B cell (primary cell): ENCODE measurements around the gene PRSS38. TPM values are rescaled to one million over a fixed set of nuclear protein-coding genes. Genes with fewer than 3 reads are reported as not detected.

ENCODE experiments used
- ATAC-seq: fragments of 200-7000 bp; cut with Tn5 transposase; one replicate; pipeline ENCODE4 v1.10.0; 2021; ENCODE audit warnings: low read depth, mild to moderate bottlenecking, moderate number of reproducible peaks, moderate library complexity
- CTCF ChIA-PET: fragments of 350-600 bp; sonication (Branson Sonifier 250); formaldehyde crosslinking; loops from one replicate; lab custom pipeline; 2021; ENCODE audit warnings: antibody characterized with exemption, inconsistent platforms; lab: Charles Lee
- POLR2A ChIA-PET: fragments of 350-600 bp; sonication (Branson Sonifier 250); formaldehyde crosslinking; loops from one replicate; lab custom pipeline; 2021; ENCODE audit warnings: antibody characterized with exemption; lab: Charles Lee
- DNase-seq: peaks from one replicate; pipeline ENCODE4 v3.0.0; 2013
- H2AFZ ChIP-seq: 2 replicates; pipeline ENCODE4 v1.6.1; 2012; ENCODE audit warnings: mild to moderate bottlenecking, low read depth, low read length; ENCODE audit not compliant: insufficient read depth, poor library complexity, severe bottlenecking
- H3K27ac ChIP-seq, 2 donors: 1 replicate in 1 of 2; 2 replicates in 1 of 2; pipeline ENCODE4 v1.5.1; 2012 to 2013; ENCODE audit warnings: low read length in 2 of 2, mild to moderate bottlenecking in 2 of 2, moderate library complexity in 1 of 2
- H3K27me3 ChIP-seq, 4 experiments: fragments of 200-600 bp in 1 of 4; sonication (generic) in 1 of 4; replicated peaks in 1 of 4; 1 replicate in 2 of 4; 2 replicates in 2 of 4; pipeline versions ENCODE4 v1.6.1 to v1.7.0; 2013 to 2016; ENCODE audit warnings: low read length in 3 of 4, mild to moderate bottlenecking in 2 of 4, mixed read lengths in 1 of 4, moderate library complexity in 1 of 4; ENCODE audit not compliant: insufficient read depth in 4 of 4, control insufficient read depth in 3 of 4; ENCODE audit errors: control extremely low read depth in 1 of 4
- H3K36me3 ChIP-seq, 2 experiments: replicated peaks in 1 of 2; 1 replicate in 1 of 2; 2 replicates in 1 of 2; pipeline versions ENCODE4 v1.6.1 to v1.7.1; 2013; ENCODE audit warnings: low read length in 1 of 2; ENCODE audit not compliant: insufficient read depth in 2 of 2, control insufficient read depth in 1 of 2; ENCODE audit errors: control extremely low read depth in 1 of 2, extremely low read depth in 1 of 2
- H3K4me1 ChIP-seq, 2 donors: fragments of 200-600 bp in 1 of 2; sonication (generic) in 1 of 2; 1 replicate in 1 of 2; 2 replicates in 1 of 2; pipeline versions ENCODE4 v1.5.1 to v1.6.1; 2013 to 2017; ENCODE audit warnings: low read length in 2 of 2; ENCODE audit not compliant: control insufficient read depth in 2 of 2, insufficient read depth in 2 of 2
- H3K4me2 ChIP-seq: replicated peaks from 2 replicates; pipeline ENCODE3; 2012; ENCODE audit warnings: mild to moderate bottlenecking, low read depth, low read length; ENCODE audit not compliant: poor library complexity, severe bottlenecking
- H3K4me3 ChIP-seq, 5 experiments: fragments of 200-600 bp in 1 of 5; sonication (generic) in 1 of 5; 1 replicate in 3 of 5; 2 replicates in 2 of 5; pipeline versions ENCODE4 v1.5.1 to v1.7.0; 2011 to 2016; ENCODE audit warnings: low read length in 4 of 5, mild to moderate bottlenecking in 4 of 5, low read depth in 2 of 5, control low read depth in 1 of 5, moderate library complexity in 1 of 5; ENCODE audit not compliant: insufficient read depth in 1 of 5; ENCODE audit errors: control extremely low read depth in 1 of 5, extremely low read depth in 1 of 5
- H3K79me2 ChIP-seq: fragments of 200-600 bp; sonication (generic); one replicate; pipeline ENCODE4 v1.6.0; 2016; ENCODE audit warnings: low read length; ENCODE audit not compliant: control insufficient read depth, insufficient read depth
- H3K9ac ChIP-seq: fragments of 200-600 bp; sonication (generic); 2 replicates; pipeline ENCODE4 v1.6.1; 2017; ENCODE audit warnings: mild to moderate bottlenecking, low read length, moderate library complexity
- H3K9me3 ChIP-seq, 3 donors: one replicate each; pipeline versions ENCODE4 v1.6.1 to v1.7.1; 2013; ENCODE audit warnings: low read length in 2 of 3; ENCODE audit not compliant: control insufficient read depth in 2 of 3, insufficient read depth in 1 of 3; ENCODE audit errors: control extremely low read depth in 1 of 3
- H4K20me1 ChIP-seq: 2 replicates; pipeline ENCODE4 v1.6.0; 2012; ENCODE audit warnings: mild to moderate bottlenecking, low read length; ENCODE audit not compliant: insufficient read depth, control insufficient read depth, poor library complexity, severe bottlenecking
- H3K27ac Mint-ChIP-seq: one replicate; pipeline ENCODE4 v1.8.0; 2021; ENCODE audit warnings: mixed read lengths
- H3K27me3 Mint-ChIP-seq: one replicate; pipeline ENCODE4 v1.8.0; 2021; ENCODE audit warnings: mixed read lengths
- H3K4me1 Mint-ChIP-seq: one replicate; pipeline ENCODE4 v1.8.0; 2021; ENCODE audit warnings: mixed read lengths
- H3K4me3 Mint-ChIP-seq: one replicate; pipeline ENCODE4 v1.8.0; 2021; ENCODE audit warnings: mixed read lengths
- H3K9me3 Mint-ChIP-seq: one replicate; pipeline ENCODE4 v1.8.0; 2022; ENCODE audit warnings: mixed read lengths; ENCODE audit not compliant: insufficient read depth
- CTCF ChIP-seq: fragments of 200-600 bp; IDR thresholded peaks from one replicate; pipeline ENCODE4 v1.8.0; 2022; ENCODE audit warnings: antibody characterized with exemption, mild to moderate bottlenecking
- EZH2 ChIP-seq: IDR thresholded peaks from 2 replicates; pipeline ENCODE4 v1.6.1; 2012; ENCODE audit warnings: borderline replicate concordance, low read depth, mild to moderate bottlenecking, moderate library complexity, low read length; ENCODE audit not compliant: insufficient read depth, poor library complexity, severe bottlenecking
- WGBS: methylation state at CpG from one replicate; pipeline ENCODE4 v1.1.5; 2013; ENCODE audit warnings: missing lambda C conversion rate; ENCODE audit not compliant: insufficient coverage; 5-methylcytosine and 5-hydroxymethylcytosine counted together
- intact Hi-C: fragments of 100-400 bp; cut with micrococcal nuclease; formaldehyde crosslinking; loops from one replicate; pipeline ENCODE4 v1.10.0; 2022
- polyA plus RNA-seq: library from polyadenylated mRNA; depleted of rRNA; stranded (reverse); fragments of >200 nt; gene quantifications from 2 replicates; pipeline ENCODE4 v1.2.3, GENCODE V29; 2012
- total RNA-seq, 2 donors: library from RNA; stranded (reverse); fragments of 120-200 nt in 1 of 2; gene quantifications; 1 replicate in 1 of 2; 2 replicates in 1 of 2; pipeline versions ENCODE4 v1.2.3 to v1.2.4, GENCODE V29; 2013 to 2022

PRSS38 gene
- total and polyA plus RNA-seq, 2 donors (not counting 1 experiment from before 2014, with no cell fraction given): not detected

- H3K9me3 Mint-ChIP-seq: no peaks in the 10 kb centered on the region
- peak overlapping the region; percentile 90 for H2AFZ ChIP-seq
- H3K4me1 Mint-ChIP-seq: peaks cover 10% of the 10 kb centered on the region
- H3K4me3 ChIP-seq: peak overlapping the region in 4 of 5 experiments; percentile 56 to 70 (median 62)
- H3K9me3 ChIP-seq: peaks cover 0 to 3% (median 0%) of the 10 kb centered on the region in 3 donors
- H4K20me1 ChIP-seq: no peaks in the 10 kb centered on the region
- H3K4me1 ChIP-seq: peaks cover 11 to 29% of the 10 kb centered on the region in 2 donors
- no peaks in the 10 kb centered on the region for H3K27me3 Mint-ChIP-seq
- POLR2A ChIA-PET: no interaction called here
- CTCF ChIA-PET: interaction anchor here (0.6 kb wide), 1 partner anchor 1927 kb away, joined by 3 read pairs; no protein-coding TSS in a partner anchor
- peak overlapping the region; percentile 65 for H3K27ac Mint-ChIP-seq
- intact Hi-C loops: no loop called here
- H3K27me3 ChIP-seq: no peaks in the 10 kb centered on the region
- DNase-seq (peak; percentile 27), ATAC-seq (peak; percentile 13)
- peak overlapping the region; percentile 83 for H3K4me3 Mint-ChIP-seq
- H3K4me2 ChIP-seq: peak overlapping the region; percentile 89
- peak overlapping the region; percentile 55 to 66 for H3K27ac ChIP-seq
- WGBS: 41% methylated on average over 39 of the region's 40 CpGs
- no peaks in the 10 kb centered on the region for H3K79me2 ChIP-seq
- H3K36me3 ChIP-seq: no peaks in the 10 kb centered on the region
- TF ChIP-seq EZH2 (no peak), CTCF (no peak)
- H3K9ac ChIP-seq: peak overlapping the region; percentile 73
Measured at GRCh38 chr1:227887697-227888403, 72.4 kb downstream of the PRSS38 start.

GRCh38 chr1:227888404-227889046 is 73.0 kb downstream of the PRSS38 start:
- Histone ChIP-seq H3K27me3 (no peaks in the 10 kb centered on the region), H4K20me1 (no peaks in the 10 kb centered on the region), H3K27ac (peak overlapping the region in 1 of 2 donors; percentile 66), H2AFZ (peak overlapping the region; percentile 90), H3K4me1 (peaks cover 11 to 29% of the 10 kb centered on the region in 2 donors), H3K4me3 (no peak overlapping the region), H3K79me2 (no peaks in the 10 kb centered on the region), H3K4me2 (peak overlapping the region; percentile 89), H3K36me3 (no peaks in the 10 kb centered on the region), H3K9me3 (peaks cover 0 to 3% (median 0%) of the 10 kb centered on the region in 3 donors), H3K9ac (peak overlapping the region; percentile 73)
- no peak for TF ChIP-seq EZH2
- Mint-ChIP-seq H3K9me3 (no peaks in the 10 kb centered on the region), H3K27ac (peak overlapping the region; percentile 15), H3K4me3 (peak overlapping the region; percentile 83), H3K27me3 (no peaks in the 10 kb centered on the region), H3K4me1 (peaks cover 10% of the 10 kb centered on the region)
- no peak for ATAC-seq
- intact Hi-C loops: no loop called here
- 89% methylated on average over 8 of the region's 8 CpGs for WGBS
- CTCF ChIA-PET: no interaction called here
- POLR2A ChIA-PET: no interaction called here
- DNase-seq: no peak
